Left lung (tissue), 10 donors: ENCODE results near the gene RNF32. TPM values are rescaled to one million over a fixed set of nuclear protein-coding genes. Genes with fewer than 3 reads are reported as not detected.

Experiments
- ATAC-seq: fragments of 200-7000 bp; cut with Tn5 transposase; one replicate; pipeline ENCODE4 v1.9.1; 2020; ENCODE audit warnings: moderate library complexity
- DNase-seq, 4 donors: peaks; one replicate each; pipeline ENCODE4 v3.0.0-alpha.2; 2013 to 2020
- H3K27ac ChIP-seq, 2 donors: fragments of 200-600 bp; sonication (generic) in 1 of 2; one replicate each; pipeline versions ENCODE4 v1.5.0 to v1.8.0; 2020 to 2021
- H3K27me3 ChIP-seq, 2 donors: fragments of 200-600 bp; sonication (generic) in 1 of 2; one replicate each; pipeline versions ENCODE4 v1.5.0 to v1.8.0; 2020 to 2021
- H3K36me3 ChIP-seq, 2 donors: fragments of 200-600 bp; sonication (generic) in 1 of 2; one replicate each; pipeline versions ENCODE4 v1.5.0 to v1.8.0; 2020 to 2021
- H3K4me1 ChIP-seq, 2 donors: fragments of 200-600 bp; one replicate each; pipeline ENCODE4 v1.8.0; 2021
- H3K4me3 ChIP-seq, 2 donors: fragments of 200-600 bp; sonication (generic) in 1 of 2; one replicate each; pipeline versions ENCODE4 v1.5.0 to v1.8.0; 2020 to 2021; ENCODE audit warnings: mild to moderate bottlenecking in 1 of 2
- H3K9me3 ChIP-seq, 2 donors: fragments of 200-600 bp; sonication (generic) in 1 of 2; one replicate each; pipeline versions ENCODE4 v1.5.0 to v1.8.0; 2020 to 2021
- CTCF ChIP-seq, 2 donors: fragments of 200-600 bp; sonication (generic) in 1 of 2; IDR thresholded peaks; one replicate each; pipeline versions ENCODE4 v1.5.0 to v1.8.0; 2021; ENCODE audit warnings: antibody characterized with exemption in 2 of 2
- intact Hi-C, 2 donors: fragments of 100-400 bp; cut with DNase I; formaldehyde crosslinking; loops; one replicate each; pipeline versions ENCODE4 v1.11.2 to v1.14.2; 2022
- polyA plus RNA-seq, 6 donors: library from polyadenylated mRNA; unstranded; fragments of 120-200 nt; gene quantifications; one replicate each; pipeline ENCODE4 v1.2.1, GENCODE V29; 2013; ENCODE audit not compliant: insufficient read length in 6 of 6
- total RNA-seq, 2 donors: library from RNA; stranded (reverse); fragmentation: NEBNext Ultra II Directional; extraction: Animal tissue kit (Norgen Biotek cat#: 25700); gene quantifications; one replicate each; pipeline ENCODE4 v1.2.1, GENCODE V29; 2021
- donor health status: DM: no; HTN: yes; CAD: no.
- donor health status: DM: no; HTN: no; CAD: no.

The RNF32 gene
- total and polyA plus RNA-seq, 8 donors = 0.85 to 7.3 (median 5.1) TPM

DNA sequence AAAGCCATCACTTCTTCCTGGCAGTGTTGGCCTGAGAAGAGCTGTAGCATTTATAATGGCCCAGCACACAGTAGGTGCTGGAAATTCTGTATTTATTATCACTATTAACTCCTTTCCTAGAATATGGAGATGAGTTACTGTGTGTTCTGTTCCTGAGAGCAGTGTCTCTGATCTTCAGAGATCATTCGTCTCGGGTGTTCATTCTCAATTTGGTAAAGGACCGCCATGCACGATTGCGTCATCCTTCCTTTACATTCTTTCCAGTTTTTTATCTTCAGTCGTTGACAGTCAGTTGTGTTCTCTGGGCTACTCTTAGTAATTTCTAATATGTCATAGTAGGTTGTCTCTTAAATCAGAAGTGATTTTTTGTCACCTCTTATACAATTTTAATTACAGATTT is 18.6 kb downstream of the RNF32 start:
- Histone ChIP-seq H3K9me3 (no peaks in the 10 kb centered on the region), H3K36me3 (no peaks in the 10 kb centered on the region), H3K27ac (no peak overlapping the region), H3K4me3 (no peak overlapping the region), H3K4me1 (no peaks in the 10 kb centered on the region), H3K27me3 (peaks cover 0 to 4% of the 10 kb centered on the region in 2 donors)
- intact Hi-C loops = no loop called here
- DNase-seq (no peak), ATAC-seq (no peak)
- no peak for TF ChIP-seq CTCF (IDR thresholded peaks at IDR 0.05)

- no peak overlapping the region for H3K4me3 ChIP-seq
- H3K27ac ChIP-seq = no peak overlapping the region
- no peaks in the 10 kb centered on the region for H3K36me3 ChIP-seq
- TF ChIP-seq CTCF (IDR thresholded peaks at IDR 0.05) = no peak
- no peaks in the 10 kb centered on the region for H3K4me1 ChIP-seq
- ATAC-seq = no peak
- H3K27me3 ChIP-seq = peaks cover 0 to 4% of the 10 kb centered on the region in 2 donors
- H3K9me3 ChIP-seq = no peaks in the 10 kb centered on the region
- DNase-seq = no peak
- intact Hi-C loops = no loop called here
These were observed 19.4 kb downstream of the RNF32 start for GRCh38 chr7:156659961-156660360.

- Histone ChIP-seq H3K27ac (no peak overlapping the region), H3K9me3 (no peaks in the 10 kb centered on the region), H3K4me1 (no peaks in the 10 kb centered on the region), H3K4me3 (no peak overlapping the region), H3K27me3 (peaks cover 0 to 4% of the 10 kb centered on the region in 2 donors), H3K36me3 (no peaks in the 10 kb centered on the region)
- ATAC-seq (no peak), DNase-seq (no peak)
- intact Hi-C loops = no loop called here
- no peak for TF ChIP-seq CTCF (IDR thresholded peaks at IDR 0.05)
These were observed 21.1 kb downstream of the RNF32 start for GRCh38 chr7:156661637-156662036.

GRCh38 chr7:156662277-156662676 is 21.7 kb downstream of the RNF32 start:
- no peak overlapping the region for H3K27ac ChIP-seq
- DNase-seq (no peak), ATAC-seq (no peak)
- H3K36me3 ChIP-seq = no peaks in the 10 kb centered on the region
- H3K27me3 ChIP-seq = peaks cover 0 to 4% of the 10 kb centered on the region in 2 donors
- intact Hi-C loops = no loop called here
- TF ChIP-seq CTCF (IDR thresholded peaks at IDR 0.05) = no peak
- no peaks in the 10 kb centered on the region for H3K4me1 ChIP-seq
- no peaks in the 10 kb centered on the region for H3K9me3 ChIP-seq
- no peak overlapping the region for H3K4me3 ChIP-seq

- Histone ChIP-seq H3K27ac (no peak overlapping the region), H3K4me3 (no peak overlapping the region), H3K27me3 (no peaks in the 10 kb centered on the region), H3K4me1 (no peaks in the 10 kb centered on the region), H3K9me3 (no peaks in the 10 kb centered on the region), H3K36me3 (peaks cover 0 to 20% of the 10 kb centered on the region in 2 donors)
- DNase-seq (no peak), ATAC-seq (no peak)
- intact Hi-C loops = no loop called here
- no peak for TF ChIP-seq CTCF (IDR thresholded peaks at IDR 0.05)
These were observed 24.5 kb downstream of the RNF32 start for GRCh38 chr7:156665101-156665500.
